K562 (cell line): ENCODE results near the gene CPN2. TPM values are rescaled to one million over a fixed set of nuclear protein-coding genes. Genes with fewer than 3 reads are reported as not detected.

ENCODE experiments used
- ATAC-seq: fragments of 200-7000 bp; cut with Tn5 transposase; 3 replicates; pipeline ENCODE4 v1.9.1; 2020; ENCODE audit warnings: moderate library complexity
- BruUV-seq: library from RNA; stranded (reverse); fragments of 400-500 nt; replicated peaks from 2 replicates; lab custom pipeline; 2021; lab: Mats Ljungman, UMichigan
- CTCF ChIA-PET: fragments of 300-600 bp; formaldehyde crosslinking; extraction: SDS; loops from one replicate; lab custom pipeline; 2021; ENCODE audit warnings: low intra/inter-chr PET ratio; lab: Yijun Ruan, JAX
- POLR2A ChIA-PET: fragments of 300-600, 350-650 bp; sonication (Branson Sonifier 250); formaldehyde crosslinking; extraction: SDS; loops from one replicate; lab custom pipeline; 2021; ENCODE audit warnings: antibody characterized with exemption, inconsistent platforms; lab: Yijun Ruan, JAX
- DNase-seq, 4 experiments: peaks; one replicate each; pipeline versions ENCODE4 v3.0.0 to v3.0.0-alpha.2; 2011 to 2018; ENCODE audit warnings: low spot score in 3 of 4, mixed read lengths in 3 of 4; ENCODE audit errors: extremely low read depth in 1 of 4
- FAIRE-seq: peaks from 2 replicates; lab custom pipeline; 2011; peaks lifted over from hg19 to GRCh38; lab: Jason Lieb, UNC
- H2AFZ ChIP-seq: 2 replicates; pipeline ENCODE4 v1.6.0; 2011; ENCODE audit warnings: low read depth, low read length, control low read depth, inconsistent platforms
- H3K27ac ChIP-seq: fragments of 200-600 bp; 3 replicates; pipeline ENCODE4 v1.8.0; 2011; ENCODE audit warnings: low read depth, mild to moderate bottlenecking, control low read depth, inconsistent platforms, low read length, moderate library complexity, mixed read lengths; ENCODE audit errors: extremely low read depth
- H3K27me3 ChIP-seq, 2 experiments: fragments of 300-600 bp in 1 of 2; 2 replicates in 1 of 2; 3 replicates in 1 of 2; pipeline versions ENCODE4 v1.6.0 to v1.8.0; 2011; ENCODE audit warnings: inconsistent platforms in 2 of 2, low read length in 2 of 2, mild to moderate bottlenecking in 1 of 2, mixed read lengths in 1 of 2, moderate library complexity in 1 of 2; ENCODE audit not compliant: control insufficient read depth in 2 of 2, insufficient read depth in 2 of 2
- H3K36me3 ChIP-seq: fragments of 300-600 bp; 3 replicates; pipeline ENCODE4 v1.8.0; 2011; ENCODE audit warnings: mild to moderate bottlenecking, low read length, inconsistent platforms; ENCODE audit not compliant: control insufficient read depth, insufficient read depth
- H3K4me1 ChIP-seq, 2 experiments: fragments of 200-600 bp in 1 of 2; replicated peaks in 1 of 2; 2 replicates in 1 of 2; 3 replicates in 1 of 2; pipeline versions ENCODE4 v1.5.1 to v1.8.0; 2011; ENCODE audit warnings: inconsistent platforms in 2 of 2, low read length in 2 of 2, mild to moderate bottlenecking in 1 of 2, mixed read lengths in 1 of 2, moderate library complexity in 1 of 2; ENCODE audit not compliant: control insufficient read depth in 2 of 2, insufficient read depth in 2 of 2
- H3K4me2 ChIP-seq: 2 replicates; pipeline ENCODE4 v1.6.1; 2011; ENCODE audit warnings: low read length, control low read depth, inconsistent platforms, mixed read lengths; ENCODE audit not compliant: insufficient read depth
- H3K4me3 ChIP-seq: fragments of 200-600 bp; sonication (generic), shearing (Covaris generic); 2 replicates; pipeline ENCODE4 v1.5.1; 2016; ENCODE audit warnings: control low read depth, inconsistent platforms
- H3K79me2 ChIP-seq: fragments of 200-600 bp; 3 replicates; pipeline ENCODE4 v1.8.0; 2011; ENCODE audit warnings: low read length, inconsistent platforms; ENCODE audit not compliant: control insufficient read depth, insufficient read depth
- H3K9ac ChIP-seq, 2 experiments: 2 replicates each; pipeline versions ENCODE4 v1.6.0 to v1.6.1; 2011; ENCODE audit warnings: low read depth in 2 of 2, low read length in 2 of 2, control low read depth in 1 of 2, inconsistent platforms in 1 of 2, mild to moderate bottlenecking in 1 of 2, mixed read lengths in 1 of 2; ENCODE audit not compliant: insufficient read depth in 1 of 2
- H3K9me1 ChIP-seq: one replicate; pipeline ENCODE4 v1.6.0; 2011; ENCODE audit warnings: inconsistent platforms, mild to moderate bottlenecking, low read length, moderate library complexity; ENCODE audit not compliant: control insufficient read depth, insufficient read depth
- H3K9me3 ChIP-seq: replicated peaks from 2 replicates; pipeline ENCODE4 v1.5.1; 2011; ENCODE audit warnings: low read depth, low read length, inconsistent platforms; ENCODE audit not compliant: control insufficient read depth, insufficient read depth
- H4K20me1 ChIP-seq: replicated peaks from 2 replicates; pipeline ENCODE4 v1.6.1; 2011; ENCODE audit warnings: low read length, inconsistent platforms, mixed read lengths; ENCODE audit not compliant: control insufficient read depth, insufficient read depth
- CC2D1A ChIP-seq: fragments of 450-650 bp; IDR thresholded peaks from 2 replicates; pipeline ENCODE4 v1.6.1; 2017; ENCODE audit warnings: mild to moderate bottlenecking
- CEBPB ChIP-seq: fragments of 450-650 bp; IDR thresholded peaks from 2 replicates; pipeline ENCODE4 v1.6.1; 2016; ENCODE audit warnings: missing genetic modification characterization, missing compliant biosample characterization
- CXXC5 ChIP-seq: fragments of 250-450 bp; sonication (Bioruptor Pico); IDR thresholded peaks from 2 replicates; pipeline ENCODE4 v1.8.0; 2022; ENCODE audit warnings: inconsistent platforms, mild to moderate bottlenecking, moderate library complexity
- GTF2F1 ChIP-seq: IDR thresholded peaks from 2 replicates; pipeline ENCODE4 v1.6.1; 2011; ENCODE audit warnings: low read depth, low read length, improper control_type of control experiment
- HMG20A ChIP-seq: fragments of 450-650 bp; formaldehyde crosslinking; conservative IDR thresholded peaks from 2 replicates; pipeline ENCODE4 v1.4.0; 2020; ENCODE audit warnings: mild to moderate bottlenecking, mixed read lengths
- IRF9 ChIP-seq: fragments of 450-650 bp; IDR thresholded peaks from 2 replicates; pipeline ENCODE4 v1.6.1; 2016; ENCODE audit warnings: missing biosample characterization, missing genetic modification characterization
- NELFE ChIP-seq: IDR thresholded peaks from 2 replicates; pipeline ENCODE4 v1.6.1; 2011; ENCODE audit warnings: mild to moderate bottlenecking; ENCODE audit not compliant: insufficient read depth, insufficient read length
- PHF21A ChIP-seq: fragments of 450-650 bp; IDR thresholded peaks from 2 replicates; pipeline ENCODE4 v1.6.1; 2017; ENCODE audit warnings: low read depth, borderline replicate concordance
- POLR3G ChIP-seq: IDR thresholded peaks from 2 replicates; pipeline ENCODE4 v1.6.1; 2011; ENCODE audit not compliant: insufficient read length, insufficient replicate concordance; ENCODE audit errors: extremely low read depth
- PTBP1 ChIP-seq: fragments of 200-400 bp; formaldehyde crosslinking; IDR thresholded peaks from 2 replicates; pipeline ENCODE4 v1.6.1; 2017; ENCODE audit warnings: low read depth, low read length
- RBM22 ChIP-seq: fragments of 200-400 bp; formaldehyde crosslinking; IDR thresholded peaks from 2 replicates; pipeline ENCODE4 v1.6.1; 2018; ENCODE audit warnings: low read length, low read depth; ENCODE audit not compliant: poor library complexity, severe bottlenecking
- SNRNP70 ChIP-seq: fragments of 200-400 bp; formaldehyde crosslinking; optimal IDR thresholded peaks from 2 replicates; pipeline ENCODE3; 2017; ENCODE audit warnings: low read depth, low read length
- ZBTB1 ChIP-seq: sonication (generic); formaldehyde crosslinking; IDR thresholded peaks from 2 replicates; pipeline ENCODE4 v1.8.1; 2023; ENCODE audit warnings: missing genetic modification reagents, low read depth, mild to moderate bottlenecking, borderline replicate concordance
- ZC3H8 ChIP-seq: fragments of 450-650 bp; IDR thresholded peaks from 2 replicates; pipeline ENCODE4 v1.6.1; 2017
- ZNF197 ChIP-seq: fragments of 200-800 bp; sonication (Bioruptor generic); IDR thresholded peaks from 2 replicates; pipeline ENCODE4 v1.6.1; 2016; ENCODE audit warnings: low read depth, missing genetic modification characterization, missing compliant biosample characterization
- ZNF57 ChIP-seq: fragments of 450-650 bp; formaldehyde crosslinking; IDR thresholded peaks from 2 replicates; pipeline ENCODE4 v1.4.0; 2020; ENCODE audit warnings: mild to moderate bottlenecking, moderate library complexity
- ZNF695 ChIP-seq: fragments of 450-650 bp; formaldehyde crosslinking; IDR thresholded peaks from 2 replicates; pipeline ENCODE4 v1.4.0; 2020; ENCODE audit warnings: mild to moderate bottlenecking, moderate library complexity
- WGBS: fragments of 100-300 bp; shearing (Covaris generic); methylation state at CpG from one replicate; pipeline ENCODE4 v1.1.6; 2016; ENCODE audit warnings: low coverage, mixed read lengths; ENCODE audit not compliant: insufficient coverage; ENCODE audit errors: missing lambda C conversion rate; 5-methylcytosine and 5-hydroxymethylcytosine counted together
- in situ Hi-C: fragments of 300-500 bp; cut with MboI; formaldehyde crosslinking; loops from 4 replicates; pipeline ENCODE4 v1.15.0; 2018; ENCODE audit warnings: inconsistent platforms, mixed read lengths
- intact Hi-C: fragments of 100-400 bp; cut with micrococcal nuclease; formaldehyde crosslinking; loops from 2 replicates; pipeline ENCODE4 v1.14.2; 2022
- polyA plus RNA-seq, 8 experiments: library from polyadenylated mRNA; depleted of rRNA in 4 of 8; stranded (reverse) in 5 of 8; unstranded in 3 of 8; fragments of >200 nt; fragmentation: Nextera tagmentation in 2 of 8; fragmentation: Illumina TruSeq in 1 of 8; extraction: Ambion mirVana in 2 of 8; extraction: Trizol in 1 of 8; gene quantifications; 2 replicates each; pipeline versions ENCODE4 v1.2.1 to v1.2.3, GENCODE V29; 2011 to 2014; ENCODE audit warnings: inconsistent platforms in 1 of 8, missing spikeins in 1 of 8
- total RNA-seq, 7 experiments: library from RNA; depleted of rRNA in 6 of 7; stranded (reverse); fragments of >200 nt in 6 of 7; fragmentation: Illumina TruSeq in 2 of 7; extraction: Trizol in 2 of 7; gene quantifications; 2 replicates each; pipeline versions ENCODE4 v1.2.1 to v1.2.3, GENCODE V29; 2011 to 2021; ENCODE audit warnings: low replicate concordance in 1 of 7

The CPN2 gene
- total and polyA plus RNA-seq, 9 of the 15 experiments (the other 6 are each of a cell fraction or from before 2014, with no cell fraction given) = not detected

- intact Hi-C loops (no loop called here), in situ Hi-C loops (no loop called here)
- FAIRE-seq = no peak
- Histone ChIP-seq H3K9me3 (no peaks in the 10 kb centered on the region), H3K9ac (no peak overlapping the region), H3K27me3 (peaks cover 52 to 81% of the 10 kb centered on the region in 2 experiments), H3K4me1 (no peaks in the 10 kb centered on the region), H3K79me2 (no peaks in the 10 kb centered on the region), H3K9me1 (no peaks in the 10 kb centered on the region), H3K4me3 (no peak overlapping the region), H3K27ac (no peak overlapping the region), H2AFZ (no peak overlapping the region), H4K20me1 (peaks cover 3% of the 10 kb centered on the region; the same call in 1 of the 2 replicates), H3K4me2 (no peak overlapping the region), H3K36me3 (no peaks in the 10 kb centered on the region)
- ChIA-PET CTCF (no interaction called here), POLR2A (interaction anchor here (0.6 kb wide), 1 partner anchor 1537 kb away, joined by 3 read pairs; no protein-coding TSS in a partner anchor)
- WGBS = 9% methylated on average over 10 of the region's 10 CpGs
- DNase-seq = no peak
- BruUV-seq = no TSS peak
- TF ChIP-seq SNRNP70 (no peak), ZC3H8 (no peak), ZBTB1 (CRISPR knock-in tag) (no peak), POLR3G (no peak), ZNF695 (CRISPR knock-in tag) (no peak), ZNF197 (no peak), NELFE (no peak), GTF2F1 (no peak), IRF9 (tag) (no peak), HMG20A (no peak), PTBP1 (no peak), ZNF57 (CRISPR knock-in tag) (no peak), CC2D1A (no peak), CXXC5 (CRISPR knock-in tag) (no peak), CEBPB (tag) (no peak), RBM22 (no peak), PHF21A (no peak)
- ATAC-seq = no peak
These were observed 25.1 kb upstream of the CPN2 start for GRCh38 chr3:194376241-194376560.
